ENCODE data around the gene MEIS3.
"Not testable (repeated sequence)": the region's sequence is repeated elsewhere in the genome, so short reads cannot be mapped to it uniquely, and the experiment has no call there.

The MEIS3 gene

GRCh38 chr19:47383890-47384289 is 35.4 kb downstream of the MEIS3 start:
- not testable (repeated sequence) for H3K27me3 ChIP-seq (ENCODE audit: insufficient read depth, low read length); H2AFZ ChIP-seq (ENCODE audit: low read length, unreplicated experiment); H3K36me3 ChIP-seq (ENCODE audit: insufficient read depth, low read length); H3K27ac ChIP-seq (ENCODE audit: low read depth, low read length); H3K79me2 ChIP-seq (ENCODE audit: control insufficient read depth, insufficient read depth, low read length, unreplicated experiment); H3K4me3 ChIP-seq (ENCODE audit: low read depth, low read length); H3K4me1 ChIP-seq (ENCODE audit: control insufficient read depth, insufficient read depth, low read length, unreplicated experiment)

- Histone ChIP-seq H3K4me3 (ENCODE audit: low read depth, low read length) (no peak overlapping the region), H3K27ac (ENCODE audit: low read depth, low read length) (no peak overlapping the region), H3K36me3 (ENCODE audit: insufficient read depth, low read length) (no peaks in the 10 kb centered on the region), H3K4me1 (ENCODE audit: control insufficient read depth, insufficient read depth, low read length, unreplicated experiment) (no peaks in the 10 kb centered on the region), H3K79me2 (ENCODE audit: control insufficient read depth, insufficient read depth, low read length, unreplicated experiment) (no peaks in the 10 kb centered on the region), H3K27me3 (ENCODE audit: insufficient read depth, low read length) (no peaks in the 10 kb centered on the region), H2AFZ (ENCODE audit: low read length, unreplicated experiment) (no peak overlapping the region)
Observed at GRCh38 chr19:47381653-47382279, 37.6 kb downstream of the MEIS3 start.

- no peak overlapping the region for H2AFZ ChIP-seq (ENCODE audit: low read length, unreplicated experiment)
- H3K27ac ChIP-seq (ENCODE audit: low read depth, low read length) = no peak overlapping the region
Observed at GRCh38 chr19:47381121-47381520, 38.2 kb downstream of the MEIS3 start.

GRCh38 chr19:47380559-47380958 is 38.8 kb downstream of the MEIS3 start:
- H3K27me3 ChIP-seq (ENCODE audit: insufficient read depth, low read length) = no peaks in the 10 kb centered on the region
- H3K27ac ChIP-seq (ENCODE audit: low read depth, low read length) = no peak overlapping the region
- H3K79me2 ChIP-seq (ENCODE audit: control insufficient read depth, insufficient read depth, low read length, unreplicated experiment) = no peaks in the 10 kb centered on the region
- no peaks in the 10 kb centered on the region for H3K36me3 ChIP-seq (ENCODE audit: insufficient read depth, low read length)
- no peak overlapping the region for H2AFZ ChIP-seq (ENCODE audit: low read length, unreplicated experiment)
- H3K4me1 ChIP-seq (ENCODE audit: control insufficient read depth, insufficient read depth, low read length, unreplicated experiment) = no peaks in the 10 kb centered on the region
- H3K4me3 ChIP-seq (ENCODE audit: low read depth, low read length) = no peak overlapping the region

More at GRCh38 chr19:47381121-47381520, 38.2 kb downstream of the MEIS3 start:
- Histone ChIP-seq H3K79me2 (ENCODE audit: control insufficient read depth, insufficient read depth, low read length, unreplicated experiment) (no peaks in the 10 kb centered on the region), H3K27me3 (ENCODE audit: insufficient read depth, low read length) (no peaks in the 10 kb centered on the region), H3K4me3 (ENCODE audit: low read depth, low read length) (no peak overlapping the region), H3K4me1 (ENCODE audit: control insufficient read depth, insufficient read depth, low read length, unreplicated experiment) (no peaks in the 10 kb centered on the region), H3K36me3 (ENCODE audit: insufficient read depth, low read length) (no peaks in the 10 kb centered on the region)

- no peaks in the 10 kb centered on the region for H3K79me2 ChIP-seq (ENCODE audit: control insufficient read depth, insufficient read depth, low read length, unreplicated experiment)
- no peak overlapping the region for H3K4me3 ChIP-seq (ENCODE audit: low read depth, low read length)
- H2AFZ ChIP-seq (ENCODE audit: low read length, unreplicated experiment) = no peak overlapping the region
- no peaks in the 10 kb centered on the region for H3K4me1 ChIP-seq (ENCODE audit: control insufficient read depth, insufficient read depth, low read length, unreplicated experiment)
- no peaks in the 10 kb centered on the region for H3K36me3 ChIP-seq (ENCODE audit: insufficient read depth, low read length)
- H3K27ac ChIP-seq (ENCODE audit: low read depth, low read length) = no peak overlapping the region
- H3K27me3 ChIP-seq (ENCODE audit: insufficient read depth, low read length) = no peaks in the 10 kb centered on the region
Observed at GRCh38 chr19:47379381-47379938, 39.9 kb downstream of the MEIS3 start.

DNA sequence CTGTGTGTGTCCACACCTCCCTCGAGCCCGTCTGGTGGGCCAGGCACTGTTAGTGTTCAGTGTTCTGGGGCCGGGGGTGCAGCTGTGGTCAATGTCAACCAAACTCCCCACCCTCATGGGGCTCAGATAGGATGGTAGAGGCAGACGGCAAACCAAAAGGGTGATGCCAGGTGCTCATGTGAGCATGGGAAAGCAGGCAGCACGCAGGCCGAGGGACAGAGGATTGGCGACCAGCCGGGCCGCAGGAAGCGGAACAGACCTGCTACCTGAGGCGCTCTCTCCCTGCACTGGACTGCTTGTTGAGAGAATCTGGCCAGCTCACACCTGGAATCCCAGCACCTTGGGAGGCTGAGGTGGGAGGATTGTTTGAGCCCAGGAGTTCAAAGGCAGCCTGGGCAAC is 41.1 kb downstream of the MEIS3 start:
- Histone ChIP-seq H3K4me1 (ENCODE audit: control insufficient read depth, insufficient read depth, low read length, unreplicated experiment) (no peaks in the 10 kb centered on the region), H3K27ac (ENCODE audit: low read depth, low read length) (no peak overlapping the region), H3K27me3 (ENCODE audit: insufficient read depth, low read length) (no peaks in the 10 kb centered on the region)

DNA sequence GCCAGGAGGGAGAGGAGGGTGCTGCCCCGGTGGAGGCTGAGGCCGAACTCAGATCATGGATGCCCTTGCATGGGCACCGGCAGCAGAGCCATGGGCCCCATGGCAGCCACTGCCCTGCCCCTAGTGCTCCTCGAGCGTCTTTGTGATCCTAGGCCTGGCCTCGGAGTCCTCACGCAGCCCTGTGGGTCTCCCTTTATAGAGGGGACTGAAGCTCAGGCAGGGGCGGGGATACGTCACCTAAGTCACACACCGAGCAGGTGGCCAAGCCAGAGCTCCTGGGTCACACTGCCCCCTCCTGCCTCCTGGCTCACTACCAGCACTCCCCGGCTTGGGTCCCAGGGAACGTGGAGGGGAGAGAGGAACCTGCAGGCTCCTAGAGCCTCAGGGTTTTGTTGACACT is 41.5 kb downstream of the MEIS3 start:
- H3K27ac ChIP-seq (ENCODE audit: low read depth, low read length) = no peak overlapping the region
- H3K4me3 ChIP-seq (ENCODE audit: low read depth, low read length) = no peak overlapping the region
- H3K4me1 ChIP-seq (ENCODE audit: control insufficient read depth, insufficient read depth, low read length, unreplicated experiment) = no peaks in the 10 kb centered on the region
- no peaks in the 10 kb centered on the region for H3K36me3 ChIP-seq (ENCODE audit: insufficient read depth, low read length)
- H3K27me3 ChIP-seq (ENCODE audit: insufficient read depth, low read length) = no peaks in the 10 kb centered on the region
- H2AFZ ChIP-seq (ENCODE audit: low read length, unreplicated experiment) = no peak overlapping the region
- no peaks in the 10 kb centered on the region for H3K79me2 ChIP-seq (ENCODE audit: control insufficient read depth, insufficient read depth, low read length, unreplicated experiment)

More for the DNA sequence above, 41.1 kb downstream of the MEIS3 start:
- Histone ChIP-seq H3K36me3 (ENCODE audit: insufficient read depth, low read length) (no peaks in the 10 kb centered on the region), H3K79me2 (ENCODE audit: control insufficient read depth, insufficient read depth, low read length, unreplicated experiment) (no peaks in the 10 kb centered on the region), H2AFZ (ENCODE audit: low read length, unreplicated experiment) (no peak overlapping the region), H3K4me3 (ENCODE audit: low read depth, low read length) (no peak overlapping the region)

GRCh38 chr19:47377208-47377701 is 42.1 kb downstream of the MEIS3 start:
- Histone ChIP-seq H3K4me3 (ENCODE audit: low read depth, low read length) (no peak overlapping the region), H3K27ac (ENCODE audit: low read depth, low read length) (no peak overlapping the region), H3K79me2 (ENCODE audit: control insufficient read depth, insufficient read depth, low read length, unreplicated experiment) (no peaks in the 10 kb centered on the region), H2AFZ (ENCODE audit: low read length, unreplicated experiment) (no peak overlapping the region), H3K36me3 (ENCODE audit: insufficient read depth, low read length) (no peaks in the 10 kb centered on the region), H3K4me1 (ENCODE audit: control insufficient read depth, insufficient read depth, low read length, unreplicated experiment) (no peaks in the 10 kb centered on the region), H3K27me3 (ENCODE audit: insufficient read depth, low read length) (no peaks in the 10 kb centered on the region)

DNA sequence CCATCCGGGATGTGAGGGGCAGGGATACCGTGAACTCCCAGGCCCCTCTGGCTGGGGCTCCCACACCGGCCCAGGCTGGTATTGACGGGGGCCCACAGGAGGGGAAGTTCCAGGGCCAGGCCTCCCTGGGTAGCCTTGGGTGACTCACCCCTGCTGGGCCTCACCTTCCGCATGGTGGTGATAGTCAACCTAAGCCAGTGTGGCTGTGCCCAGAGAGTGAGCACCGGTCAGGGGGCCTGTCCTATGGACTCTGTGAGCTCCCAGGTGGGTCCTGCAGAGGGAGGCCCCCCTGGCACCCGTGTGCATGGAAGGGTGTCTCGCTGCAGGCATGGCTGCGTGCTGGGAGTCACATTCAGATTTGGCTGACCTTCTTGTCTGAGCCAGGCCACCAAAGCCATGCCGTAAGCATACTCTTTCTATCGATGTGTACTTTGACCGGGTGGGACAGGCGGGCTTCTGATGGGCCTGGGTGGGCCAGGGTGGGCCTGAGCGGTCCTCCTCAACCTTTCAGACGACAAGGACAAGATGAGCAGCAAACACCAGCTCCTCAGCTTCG is 42.7 kb downstream of the MEIS3 start:
- no peak overlapping the region for H3K4me3 ChIP-seq (ENCODE audit: low read depth, low read length)
- H2AFZ ChIP-seq (ENCODE audit: low read length, unreplicated experiment) = no peak overlapping the region
- H3K27ac ChIP-seq (ENCODE audit: low read depth, low read length) = no peak overlapping the region
- H3K36me3 ChIP-seq (ENCODE audit: insufficient read depth, low read length) = no peaks in the 10 kb centered on the region
- no peaks in the 10 kb centered on the region for H3K4me1 ChIP-seq (ENCODE audit: control insufficient read depth, insufficient read depth, low read length, unreplicated experiment)
- H3K79me2 ChIP-seq (ENCODE audit: control insufficient read depth, insufficient read depth, low read length, unreplicated experiment) = no peaks in the 10 kb centered on the region
- H3K27me3 ChIP-seq (ENCODE audit: insufficient read depth, low read length) = no peaks in the 10 kb centered on the region

DNA sequence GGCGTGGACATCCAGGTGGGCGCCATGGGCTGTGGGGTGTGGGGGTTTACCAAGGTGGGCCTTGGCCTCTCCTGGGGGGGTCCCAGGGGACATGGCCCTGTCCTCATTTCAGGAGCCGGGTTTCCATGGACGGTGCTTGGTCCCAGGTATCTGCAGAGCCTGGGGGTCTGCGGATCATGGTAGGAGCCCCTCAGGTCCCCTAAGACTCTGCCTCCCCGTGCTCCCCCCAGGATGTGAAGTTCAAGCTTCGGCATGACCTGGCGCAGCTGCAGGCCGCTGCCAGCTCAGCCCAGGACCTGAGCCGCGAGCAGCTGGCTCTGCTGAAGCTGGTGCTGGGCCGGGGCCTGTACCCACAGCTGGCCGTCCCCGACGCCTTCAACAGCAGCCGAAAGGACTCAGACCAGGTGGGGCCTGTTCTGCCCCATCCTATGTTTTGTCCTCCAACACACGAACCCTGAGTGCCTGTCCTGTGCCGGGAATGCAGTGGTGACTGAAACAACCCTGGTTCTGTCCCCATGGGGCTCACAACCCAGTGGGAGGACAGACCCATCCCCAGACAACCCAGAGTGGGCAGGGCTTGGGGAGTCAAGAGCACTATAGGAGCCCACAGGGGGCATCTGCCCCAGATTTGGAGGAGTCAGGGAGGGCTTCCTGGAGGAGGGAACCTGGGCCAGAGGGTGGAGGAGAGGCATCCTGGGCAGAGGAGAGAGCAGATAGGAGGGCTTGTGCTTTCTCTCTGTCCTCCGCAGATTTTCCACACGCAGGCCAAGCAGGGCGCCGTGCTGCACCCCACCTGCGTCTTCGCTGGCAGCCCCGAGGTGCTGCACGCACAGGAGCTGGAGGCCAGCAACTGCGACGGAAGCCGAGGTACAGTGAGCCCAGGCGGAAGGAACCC is 43.4 kb downstream of the MEIS3 start:
- Histone ChIP-seq H3K27ac (ENCODE audit: low read depth, low read length) (no peak overlapping the region), H3K4me1 (ENCODE audit: control insufficient read depth, insufficient read depth, low read length, unreplicated experiment) (no peaks in the 10 kb centered on the region), H3K36me3 (ENCODE audit: insufficient read depth, low read length) (no peaks in the 10 kb centered on the region), H2AFZ (ENCODE audit: low read length, unreplicated experiment) (no peak overlapping the region), H3K79me2 (ENCODE audit: control insufficient read depth, insufficient read depth, low read length, unreplicated experiment) (no peaks in the 10 kb centered on the region), H3K27me3 (ENCODE audit: insufficient read depth, low read length) (no peaks in the 10 kb centered on the region), H3K4me3 (ENCODE audit: low read depth, low read length) (no peak overlapping the region)
